CD4-positive, alpha-beta memory T cell (primary cell): ENCODE results near the gene ARHGAP24. TPM values are rescaled to one million over a fixed set of nuclear protein-coding genes. Genes with fewer than 3 reads are reported as not detected.

Experiments used
- CTCF ChIA-PET: fragments of 350-600 bp; sonication (Branson Sonifier 250); formaldehyde crosslinking; loops from one replicate; lab custom pipeline; 2021; ENCODE audit warnings: inconsistent platforms; ENCODE audit not compliant: partially characterized antibody; lab: Charles Lee
- POLR2A ChIA-PET: fragments of 350-600 bp; sonication (Branson Sonifier 250); formaldehyde crosslinking; loops from one replicate; lab custom pipeline; 2021; ENCODE audit not compliant: partially characterized antibody; lab: Charles Lee
- DNase-seq, 5 donors: peaks; one replicate each; pipeline versions ENCODE4 v3.0.0 to v3.0.0-alpha.2; 2020 to 2022; ENCODE audit warnings: mixed read lengths in 1 of 5
- H3K27ac ChIP-seq: one replicate; pipeline ENCODE4 v1.7.0; 2013; ENCODE audit warnings: low read depth, low read length
- H3K27me3 ChIP-seq: 2 replicates; pipeline ENCODE4 v1.7.0; 2013; ENCODE audit warnings: mild to moderate bottlenecking, low read length, moderate library complexity; ENCODE audit not compliant: insufficient read depth
- H3K36me3 ChIP-seq: 2 replicates; pipeline ENCODE4 v1.7.0; 2013; ENCODE audit warnings: mild to moderate bottlenecking, low read length, moderate library complexity; ENCODE audit not compliant: insufficient read depth
- H3K4me1 ChIP-seq: 2 replicates; pipeline ENCODE4 v1.7.0; 2013; ENCODE audit warnings: mild to moderate bottlenecking, low read length, moderate library complexity; ENCODE audit not compliant: insufficient read depth
- H3K4me3 ChIP-seq, 2 donors: one replicate each; pipeline ENCODE4 v1.7.0; 2013; ENCODE audit warnings: low read length in 2 of 2, mild to moderate bottlenecking in 1 of 2
- H3K9me3 ChIP-seq, 2 donors: one replicate each; pipeline ENCODE4 v1.7.0; 2013; ENCODE audit warnings: low read length in 2 of 2, control low read depth in 1 of 2; ENCODE audit not compliant: control insufficient read depth in 1 of 2
- H3K27ac Mint-ChIP-seq, 7 donors: one replicate each; pipeline ENCODE4 v1.8.0; 2020 to 2021; ENCODE audit warnings: mixed read lengths in 7 of 7, mild to moderate bottlenecking in 6 of 7, inconsistent platforms in 3 of 7, moderate library complexity in 3 of 7
- H3K27me3 Mint-ChIP-seq, 2 donors: one replicate each; pipeline ENCODE4 v1.8.0; 2020 to 2021; ENCODE audit warnings: mixed read lengths in 2 of 2
- H3K36me3 Mint-ChIP-seq, 2 donors: one replicate each; pipeline ENCODE4 v1.8.0; 2020 to 2021; ENCODE audit warnings: mixed read lengths in 2 of 2, inconsistent platforms in 1 of 2, mild to moderate bottlenecking in 1 of 2
- H3K4me1 Mint-ChIP-seq, 4 donors: one replicate each; pipeline ENCODE4 v1.8.0; 2020 to 2021; ENCODE audit warnings: mixed read lengths in 4 of 4, mild to moderate bottlenecking in 1 of 4
- H3K4me3 Mint-ChIP-seq, 8 donors: one replicate each; pipeline ENCODE4 v1.8.0; 2020 to 2021; ENCODE audit warnings: mixed read lengths in 8 of 8, mild to moderate bottlenecking in 7 of 8, moderate library complexity in 6 of 8, inconsistent platforms in 3 of 8
- H3K9me3 Mint-ChIP-seq, 8 donors: one replicate each; pipeline ENCODE4 v1.8.0; 2020 to 2021; ENCODE audit warnings: mixed read lengths in 8 of 8, mild to moderate bottlenecking in 5 of 8, inconsistent platforms in 3 of 8, moderate library complexity in 1 of 8
- intact Hi-C: fragments of 100-400 bp; cut with micrococcal nuclease; formaldehyde crosslinking; loops from one replicate; pipeline ENCODE4 v1.15.1; 2023
- polyA plus RNA-seq, 2 donors: library from polyadenylated mRNA; unstranded; fragments of 300-500 nt; fragmentation: Illumina TruSeq; gene quantifications; one replicate each; pipeline ENCODE4 v1.2.3, GENCODE V29; 2021
- total RNA-seq, 2 experiments: library from RNA; stranded (reverse); gene quantifications; one replicate each; pipeline ENCODE4 v1.2.3, GENCODE V29; 2021

Gene ARHGAP24
- total and polyA plus RNA-seq, 4 experiments from 2014 or later: 0.30 TPM; not detected in 3

- no peak overlapping the region for H3K27ac Mint-ChIP-seq
- DNase-seq: no peak
- no peaks in the 10 kb centered on the region for H3K27me3 Mint-ChIP-seq
- Histone ChIP-seq H3K36me3 (no peaks in the 10 kb centered on the region), H3K9me3 (no peaks in the 10 kb centered on the region), H3K27me3 (no peaks in the 10 kb centered on the region), H3K27ac (no peak overlapping the region), H3K4me1 (no peaks in the 10 kb centered on the region), H3K4me3 (no peak overlapping the region)
- no peaks in the 10 kb centered on the region for H3K4me1 Mint-ChIP-seq
- H3K36me3 Mint-ChIP-seq: no peaks in the 10 kb centered on the region
- H3K9me3 Mint-ChIP-seq: peaks cover 0 to 5% (median under 1%) of the 10 kb centered on the region in 8 donors
- POLR2A ChIA-PET: no interaction called here
- CTCF ChIA-PET: no interaction called here
- intact Hi-C loops: no loop called here
- no peak overlapping the region for H3K4me3 Mint-ChIP-seq
Observed at GRCh38 chr4:85703096-85703495, 228.1 kb downstream of the ARHGAP24 start.

- ChIA-PET POLR2A (no interaction called here), CTCF (no interaction called here)
- Mint-ChIP-seq H3K36me3 (no peaks in the 10 kb centered on the region), H3K9me3 (peaks cover 0 to 4% (median 0%) of the 10 kb centered on the region in 8 donors), H3K4me3 (no peak overlapping the region), H3K4me1 (no peaks in the 10 kb centered on the region), H3K27me3 (no peaks in the 10 kb centered on the region), H3K27ac (no peak overlapping the region)
- intact Hi-C loops: no loop called here
- no peak for DNase-seq
- Histone ChIP-seq H3K4me1 (no peaks in the 10 kb centered on the region), H3K27me3 (no peaks in the 10 kb centered on the region), H3K27ac (no peak overlapping the region), H3K4me3 (no peak overlapping the region), H3K36me3 (no peaks in the 10 kb centered on the region), H3K9me3 (no peaks in the 10 kb centered on the region)
Observed at GRCh38 chr4:85707611-85708010, 232.7 kb downstream of the ARHGAP24 start.

- H3K4me3 Mint-ChIP-seq: no peak overlapping the region
- Histone ChIP-seq H3K4me1 (no peaks in the 10 kb centered on the region), H3K27me3 (no peaks in the 10 kb centered on the region), H3K36me3 (no peaks in the 10 kb centered on the region), H3K9me3 (no peaks in the 10 kb centered on the region), H3K27ac (no peak overlapping the region), H3K4me3 (no peak overlapping the region)
- H3K36me3 Mint-ChIP-seq: no peaks in the 10 kb centered on the region
- no peaks in the 10 kb centered on the region for H3K4me1 Mint-ChIP-seq
- no peak overlapping the region for H3K27ac Mint-ChIP-seq
- CTCF ChIA-PET: no interaction called here
- intact Hi-C loops: no loop called here
- no peak for DNase-seq
- POLR2A ChIA-PET: no interaction called here
- no peaks in the 10 kb centered on the region for H3K27me3 Mint-ChIP-seq
- H3K9me3 Mint-ChIP-seq: peaks cover 0 to 5% (median 0%) of the 10 kb centered on the region in 8 donors
Observed at GRCh38 chr4:85708468-85708867, 233.5 kb downstream of the ARHGAP24 start.

GRCh38 chr4:85713005-85713404 lies 238.1 kb downstream of the ARHGAP24 start:
- no peaks in the 10 kb centered on the region for H3K27me3 Mint-ChIP-seq
- Histone ChIP-seq H3K9me3 (no peaks in the 10 kb centered on the region), H3K27me3 (no peaks in the 10 kb centered on the region), H3K4me1 (no peaks in the 10 kb centered on the region), H3K4me3 (no peak overlapping the region), H3K36me3 (no peaks in the 10 kb centered on the region), H3K27ac (no peak overlapping the region)
- H3K9me3 Mint-ChIP-seq: peaks cover 0 to 2% (median 0%) of the 10 kb centered on the region in 8 donors
- ChIA-PET CTCF (no interaction called here), POLR2A (no interaction called here)
- no peaks in the 10 kb centered on the region for H3K4me1 Mint-ChIP-seq
- intact Hi-C loops: no loop called here
- no peak overlapping the region for H3K4me3 Mint-ChIP-seq
- DNase-seq: no peak
- no peaks in the 10 kb centered on the region for H3K36me3 Mint-ChIP-seq
- H3K27ac Mint-ChIP-seq: no peak overlapping the region

GRCh38 chr4:85715991-85716737 lies 241.2 kb downstream of the ARHGAP24 start:
- Histone ChIP-seq H3K36me3 (no peaks in the 10 kb centered on the region), H3K27me3 (no peaks in the 10 kb centered on the region), H3K27ac (no peak overlapping the region), H3K4me1 (no peaks in the 10 kb centered on the region), H3K9me3 (no peaks in the 10 kb centered on the region), H3K4me3 (no peak overlapping the region)
- Mint-ChIP-seq H3K4me1 (no peaks in the 10 kb centered on the region), H3K9me3 (peaks cover 0 to 3% (median 2%) of the 10 kb centered on the region in 8 donors), H3K27ac (no peak overlapping the region), H3K27me3 (no peaks in the 10 kb centered on the region), H3K36me3 (no peaks in the 10 kb centered on the region), H3K4me3 (no peak overlapping the region)
- CTCF ChIA-PET: no interaction called here
- intact Hi-C loops: no loop called here
- DNase-seq: no peak
- POLR2A ChIA-PET: no interaction called here

GRCh38 chr4:85717351-85717750 lies 242.4 kb downstream of the ARHGAP24 start:
- Mint-ChIP-seq H3K27me3 (no peaks in the 10 kb centered on the region), H3K4me3 (no peak overlapping the region), H3K36me3 (no peaks in the 10 kb centered on the region), H3K4me1 (no peaks in the 10 kb centered on the region), H3K9me3 (peaks cover 0 to 3% (median 2%) of the 10 kb centered on the region in 8 donors), H3K27ac (no peak overlapping the region)
- POLR2A ChIA-PET: no interaction called here
- no peaks in the 10 kb centered on the region for H3K36me3 ChIP-seq
- no peak overlapping the region for H3K27ac ChIP-seq
- no peak for DNase-seq
- H3K9me3 ChIP-seq: no peaks in the 10 kb centered on the region
- CTCF ChIA-PET: no interaction called here
- intact Hi-C loops: no loop called here
- H3K4me3 ChIP-seq: no peak overlapping the region
- no peaks in the 10 kb centered on the region for H3K27me3 ChIP-seq
- H3K4me1 ChIP-seq: no peaks in the 10 kb centered on the region

- no peaks in the 10 kb centered on the region for H3K4me1 ChIP-seq
- no peaks in the 10 kb centered on the region for H3K36me3 ChIP-seq
- H3K27me3 ChIP-seq: no peaks in the 10 kb centered on the region
- Mint-ChIP-seq H3K9me3 (peaks cover 0 to 3% (median 2%) of the 10 kb centered on the region in 8 donors), H3K27me3 (no peaks in the 10 kb centered on the region), H3K4me3 (no peak overlapping the region), H3K36me3 (no peaks in the 10 kb centered on the region), H3K4me1 (no peaks in the 10 kb centered on the region), H3K27ac (no peak overlapping the region)
- DNase-seq: no peak
- intact Hi-C loops: no loop called here
- POLR2A ChIA-PET: no interaction called here
- no peak overlapping the region for H3K27ac ChIP-seq
- no peaks in the 10 kb centered on the region for H3K9me3 ChIP-seq
- CTCF ChIA-PET: no interaction called here
- H3K4me3 ChIP-seq: no peak overlapping the region
Observed at GRCh38 chr4:85717847-85718246, 242.9 kb downstream of the ARHGAP24 start.
